GM12875 (cell line): ENCODE data around the gene TMX2.
"Not testable (repeated sequence)": the region's sequence is repeated elsewhere in the genome, so short reads cannot be mapped to it uniquely, and the experiment has no call there.

Experiments
- H3K4me3 ChIP-seq: one replicate; pipeline ENCODE4 v1.5.1; 2011; ENCODE audit warnings: low read depth, low read length, control low read depth
- CTCF ChIP-seq: IDR thresholded peaks from 2 replicates; pipeline ENCODE4 v1.5.1; 2011; ENCODE audit warnings: low read depth, mild to moderate bottlenecking, control low read depth, inconsistent platforms, low read length, moderate library complexity, borderline replicate concordance; ENCODE audit not compliant: insufficient read depth

The TMX2 gene

GRCh38 chr11:57700425-57700824 lies 12.0 kb upstream of the TMX2 start:
- H3K4me3 ChIP-seq, result no peak overlapping the region
- TF ChIP-seq CTCF, result no peak

DNA sequence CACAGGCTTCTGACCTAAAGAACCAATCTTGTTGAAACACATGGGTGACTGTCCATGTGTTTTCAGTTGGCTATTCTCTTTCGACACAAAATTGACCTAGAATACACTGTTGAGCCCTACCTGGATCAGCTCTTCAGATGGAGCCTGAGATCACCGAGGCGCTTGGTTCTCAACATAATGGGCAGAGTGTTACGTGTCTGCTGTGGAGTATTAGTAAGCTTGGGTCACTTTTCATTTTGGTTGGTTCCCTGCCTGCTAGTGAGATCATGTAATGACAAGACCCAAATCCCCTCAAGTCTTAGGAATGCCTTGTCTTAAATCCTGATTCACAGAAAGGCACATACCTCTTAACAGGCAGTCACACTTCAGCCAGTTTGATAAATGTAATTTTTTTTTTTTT lies 9.1 kb upstream of the TMX2 start:
- H3K4me3 ChIP-seq, result no peak overlapping the region
- TF ChIP-seq CTCF, result no peak

DNA sequence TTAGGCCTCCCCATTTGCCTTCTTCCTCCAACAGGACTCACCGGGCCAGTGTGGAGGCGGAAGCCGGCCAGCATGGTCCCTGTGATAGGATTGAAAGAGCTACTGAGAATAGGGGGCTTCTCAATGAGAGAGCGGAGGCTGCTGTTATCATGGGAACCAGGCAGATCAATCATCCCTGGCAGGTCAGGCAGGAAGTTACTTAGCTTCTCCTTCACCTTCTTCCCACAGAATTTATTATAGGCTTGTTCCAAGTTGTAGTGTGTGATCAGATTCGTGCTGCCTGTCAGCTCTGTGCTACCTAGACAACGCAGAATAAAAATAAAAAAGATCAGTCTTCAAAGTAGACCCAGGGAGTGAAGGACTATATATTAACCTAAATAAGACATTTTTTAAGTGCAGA lies 7.5 kb upstream of the TMX2 start:
- no peak overlapping the region for H3K4me3 ChIP-seq
- no peak for TF ChIP-seq CTCF

- not testable (repeated sequence) for H3K4me3 ChIP-seq
These were observed 7.0 kb upstream of the TMX2 start for GRCh38 chr11:57705432-57705831.

GRCh38 chr11:57709802-57710367 lies 2.5 kb upstream of the TMX2 start:
- no peak overlapping the region for H3K4me3 ChIP-seq
- TF ChIP-seq CTCF, result no peak

- no peak for TF ChIP-seq CTCF
- peak within 1 kb of the TSS; percentile 80 for H3K4me3 ChIP-seq
These were observed 758 bp upstream of the TMX2 start, which contains the start of gene MED19 for GRCh38 chr11:57711414-57712255. Gene MED19, minus strand, starts transcription at chr11:57712215. Its CDS starts 36 bp downstream, at chr11:57712179.

DNA sequence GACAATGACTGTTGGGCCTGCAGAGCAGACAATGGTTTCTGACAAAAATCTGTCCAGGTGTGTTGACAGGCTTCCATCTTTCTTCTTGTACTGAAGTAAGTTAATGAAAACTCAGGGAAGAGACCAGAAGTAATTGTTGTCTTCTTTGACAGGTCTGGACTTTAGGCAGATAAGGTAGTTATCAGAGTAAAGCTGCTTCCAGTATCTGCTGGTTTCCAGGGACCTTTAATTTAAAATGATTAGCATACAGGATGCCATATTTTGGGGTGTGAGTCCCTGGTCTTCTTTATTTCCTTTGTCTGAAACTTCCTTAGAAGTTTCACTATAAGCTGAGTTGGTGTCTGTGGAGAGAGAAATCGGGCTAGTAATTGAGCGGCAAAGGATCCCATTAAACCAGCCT lies 1.4 kb downstream of the TMX2 start:
- TF ChIP-seq CTCF, result no peak
- peak overlapping the region; percentile 80 for H3K4me3 ChIP-seq

- not testable (repeated sequence) for H3K4me3 ChIP-seq
These were observed 4.3 kb downstream of the TMX2 start for GRCh38 chr11:57716726-57717125.
